ENCODE measurements around the gene CA10. TPM values are rescaled to one million over a fixed set of nuclear protein-coding genes. Genes with fewer than 3 reads are reported as not detected.

CA10 gene
- total RNA-seq, 1 donor from 2014 or later: 2.2 TPM

- H3K27ac Mint-ChIP-seq: no peak overlapping the region
- no peaks in the 10 kb centered on the region for H3K36me3 Mint-ChIP-seq
- H3K4me1 Mint-ChIP-seq (ENCODE audit: unreplicated experiment): no peaks in the 10 kb centered on the region
- H3K4me3 Mint-ChIP-seq: no peak overlapping the region
- DNase-seq (ENCODE audit: extremely low spot score, unreplicated experiment): no peak
- no peak for TF ChIP-seq CTCF (conservative IDR thresholded peaks at IDR 0.05)
- H3K27me3 Mint-ChIP-seq: no peaks in the 10 kb centered on the region
- H3K9me3 Mint-ChIP-seq: no peaks in the 10 kb centered on the region
Measured at GRCh38 chr17:51597345-51597744, 561.2 kb downstream of the CA10 start.

- Mint-ChIP-seq H3K4me1 (ENCODE audit: unreplicated experiment) (no peaks in the 10 kb centered on the region), H3K27ac (no peak overlapping the region), H3K36me3 (no peaks in the 10 kb centered on the region), H3K27me3 (peaks cover 3% of the 10 kb centered on the region), H3K4me3 (no peak overlapping the region), H3K9me3 (no peaks in the 10 kb centered on the region)
- no peak for DNase-seq (ENCODE audit: extremely low spot score, unreplicated experiment)
- no peak for TF ChIP-seq CTCF (conservative IDR thresholded peaks at IDR 0.05)
Measured at GRCh38 chr17:51595826-51596398, 562.6 kb downstream of the CA10 start.

GRCh38 chr17:51590071-51590656 lies 568.4 kb downstream of the CA10 start:
- H3K36me3 Mint-ChIP-seq: no peaks in the 10 kb centered on the region
- peaks cover 5% of the 10 kb centered on the region for H3K9me3 Mint-ChIP-seq
- H3K4me3 Mint-ChIP-seq: no peak overlapping the region
- H3K4me1 Mint-ChIP-seq (ENCODE audit: unreplicated experiment): no peaks in the 10 kb centered on the region
- peaks cover 3% of the 10 kb centered on the region for H3K27me3 Mint-ChIP-seq
- H3K27ac Mint-ChIP-seq: no peak overlapping the region
- DNase-seq (ENCODE audit: extremely low spot score, unreplicated experiment): no peak
- TF ChIP-seq CTCF (conservative IDR thresholded peaks at IDR 0.05): no peak

GRCh38 chr17:51588063-51588462 lies 570.5 kb downstream of the CA10 start:
- Mint-ChIP-seq H3K27me3 (peaks cover 7% of the 10 kb centered on the region), H3K4me3 (no peak overlapping the region), H3K9me3 (peaks cover 5% of the 10 kb centered on the region), H3K27ac (no peak overlapping the region), H3K36me3 (no peaks in the 10 kb centered on the region), H3K4me1 (ENCODE audit: unreplicated experiment) (no peaks in the 10 kb centered on the region)
- DNase-seq (ENCODE audit: extremely low spot score, unreplicated experiment): no peak
- TF ChIP-seq CTCF (conservative IDR thresholded peaks at IDR 0.05): no peak

GRCh38 chr17:51587516-51587915 lies 571.0 kb downstream of the CA10 start:
- Mint-ChIP-seq H3K27me3 (peaks cover 7% of the 10 kb centered on the region), H3K27ac (no peak overlapping the region), H3K36me3 (no peaks in the 10 kb centered on the region), H3K4me1 (ENCODE audit: unreplicated experiment) (no peaks in the 10 kb centered on the region), H3K9me3 (peaks cover 5% of the 10 kb centered on the region), H3K4me3 (no peak overlapping the region)
- DNase-seq (ENCODE audit: extremely low spot score, unreplicated experiment): no peak
- TF ChIP-seq CTCF (conservative IDR thresholded peaks at IDR 0.05): no peak

Measured in type B pancreatic cell (in vitro differentiated cells).